Endothelial cell (in vitro differentiated cells): ENCODE data around the gene AKR1C3. TPM values are rescaled to one million over a fixed set of nuclear protein-coding genes. Genes with fewer than 3 reads are reported as not detected.

ENCODE experiments used
- DNase-seq: peaks from one replicate; pipeline ENCODE4 v3.0.0; 2021; ENCODE audit warnings: low spot score
- H3K27ac Mint-ChIP-seq: one replicate; pipeline ENCODE4 v1.8.0; 2021; ENCODE audit warnings: mixed read lengths, inconsistent platforms; ENCODE audit not compliant: unreplicated experiment
- H3K27me3 Mint-ChIP-seq: one replicate; pipeline ENCODE4 v1.8.0; 2021; ENCODE audit warnings: mild to moderate bottlenecking, moderate library complexity, mixed read lengths, inconsistent platforms; ENCODE audit not compliant: unreplicated experiment
- H3K36me3 Mint-ChIP-seq: one replicate; pipeline ENCODE4 v1.8.0; 2021; ENCODE audit warnings: mild to moderate bottlenecking, low read depth, mixed read lengths, inconsistent platforms; ENCODE audit not compliant: unreplicated experiment
- H3K4me1 Mint-ChIP-seq: one replicate; pipeline ENCODE4 v1.8.0; 2021; ENCODE audit warnings: mild to moderate bottlenecking, mixed read lengths, inconsistent platforms; ENCODE audit not compliant: unreplicated experiment
- H3K4me3 Mint-ChIP-seq: one replicate; pipeline ENCODE4 v1.8.0; 2021; ENCODE audit warnings: mild to moderate bottlenecking, mixed read lengths, inconsistent platforms; ENCODE audit not compliant: unreplicated experiment
- H3K9me3 Mint-ChIP-seq: one replicate; pipeline ENCODE4 v1.8.0; 2021; ENCODE audit warnings: mixed read lengths, inconsistent platforms; ENCODE audit not compliant: unreplicated experiment
- total RNA-seq: library from RNA; stranded (reverse); fragmentation: NEBNext Ultra II Directional; extraction: Animal tissue kit (Norgen Biotek cat#: 25700); gene quantifications from one replicate; pipeline ENCODE4 v1.2.1, GENCODE V29; 2021; ENCODE audit not compliant: unreplicated experiment
- TF ChIP-seq, protein P1 (sequence below): fragments of 200-600 bp; sonication (generic); IDR thresholded peaks from one replicate; pipeline ENCODE4 v1.5.0; 2021; ENCODE audit warnings: antibody characterized with exemption; ENCODE audit not compliant: unreplicated experiment

AKR1C3 gene
- total RNA-seq, 1 donor from 2014 or later, result 2.8 TPM

DNA sequence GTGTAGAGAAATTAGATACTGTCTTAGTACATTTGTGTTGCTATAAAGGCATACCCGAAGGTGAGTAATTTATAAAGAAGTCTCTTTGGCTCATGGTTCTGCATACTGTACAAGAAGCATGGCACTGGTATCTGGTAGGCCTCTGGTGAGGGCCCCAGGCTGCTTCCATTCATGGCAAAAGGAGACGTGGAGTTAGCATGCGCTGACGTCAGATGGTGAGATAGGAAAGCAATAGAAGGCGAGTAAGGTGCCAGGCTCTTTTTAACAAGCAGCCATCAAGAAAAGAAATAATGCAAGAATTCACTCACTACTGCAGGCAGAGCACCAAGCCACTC, 52.7 kb downstream of the AKR1C3 start:
- Mint-ChIP-seq H3K36me3 (no peaks in the 10 kb centered on the region), H3K27me3 (no peaks in the 10 kb centered on the region), H3K27ac (no peak overlapping the region), H3K4me3 (no peak overlapping the region), H3K9me3 (peaks cover 7% of the 10 kb centered on the region), H3K4me1 (no peaks in the 10 kb centered on the region)
- DNase-seq, result no peak
- TF ChIP-seq, protein P1, sequence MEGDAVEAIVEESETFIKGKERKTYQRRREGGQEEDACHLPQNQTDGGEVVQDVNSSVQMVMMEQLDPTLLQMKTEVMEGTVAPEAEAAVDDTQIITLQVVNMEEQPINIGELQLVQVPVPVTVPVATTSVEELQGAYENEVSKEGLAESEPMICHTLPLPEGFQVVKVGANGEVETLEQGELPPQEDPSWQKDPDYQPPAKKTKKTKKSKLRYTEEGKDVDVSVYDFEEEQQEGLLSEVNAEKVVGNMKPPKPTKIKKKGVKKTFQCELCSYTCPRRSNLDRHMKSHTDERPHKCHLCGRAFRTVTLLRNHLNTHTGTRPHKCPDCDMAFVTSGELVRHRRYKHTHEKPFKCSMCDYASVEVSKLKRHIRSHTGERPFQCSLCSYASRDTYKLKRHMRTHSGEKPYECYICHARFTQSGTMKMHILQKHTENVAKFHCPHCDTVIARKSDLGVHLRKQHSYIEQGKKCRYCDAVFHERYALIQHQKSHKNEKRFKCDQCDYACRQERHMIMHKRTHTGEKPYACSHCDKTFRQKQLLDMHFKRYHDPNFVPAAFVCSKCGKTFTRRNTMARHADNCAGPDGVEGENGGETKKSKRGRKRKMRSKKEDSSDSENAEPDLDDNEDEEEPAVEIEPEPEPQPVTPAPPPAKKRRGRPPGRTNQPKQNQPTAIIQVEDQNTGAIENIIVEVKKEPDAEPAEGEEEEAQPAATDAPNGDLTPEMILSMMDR, result no peak

DNA sequence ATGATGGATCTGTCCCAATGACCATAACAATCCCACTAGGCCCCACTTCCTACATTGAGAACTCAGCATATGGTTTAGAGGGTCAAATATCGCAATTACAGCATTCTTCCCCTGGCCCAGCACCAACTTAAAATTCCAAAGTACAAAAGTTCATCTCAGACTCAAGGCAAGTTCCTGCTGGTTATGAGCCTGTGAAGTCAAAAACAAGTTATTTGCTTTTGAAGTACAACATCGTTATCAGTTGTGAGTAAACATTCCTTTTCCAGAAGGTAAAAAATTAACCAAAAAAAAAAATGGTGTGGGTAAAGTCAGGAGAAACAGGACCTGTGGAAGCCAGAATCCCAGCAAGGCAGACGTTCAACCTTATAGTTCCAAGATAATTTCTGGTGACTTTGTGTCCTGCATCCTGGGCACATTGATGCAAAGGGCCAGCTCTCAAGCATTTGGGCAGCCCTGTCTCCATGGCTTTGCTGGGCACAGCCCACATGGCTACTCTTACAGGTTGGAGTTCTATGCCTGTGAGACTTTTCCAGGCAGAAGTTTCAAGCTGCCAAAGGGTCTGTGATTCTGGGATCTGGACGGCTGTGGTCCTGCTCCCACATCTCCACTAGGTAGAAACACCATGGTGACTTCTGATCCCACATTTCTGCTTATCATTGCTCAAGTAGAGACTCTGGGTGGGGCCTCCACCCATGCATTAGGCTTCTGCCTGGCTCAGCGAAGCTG, 53.2 kb downstream of the AKR1C3 start:
- no peaks in the 10 kb centered on the region for H3K27me3 Mint-ChIP-seq
- no peak overlapping the region for H3K4me3 Mint-ChIP-seq
- peaks cover 7% of the 10 kb centered on the region for H3K9me3 Mint-ChIP-seq
- TF ChIP-seq, protein P1, result no peak
- no peaks in the 10 kb centered on the region for H3K36me3 Mint-ChIP-seq
- no peak overlapping the region for H3K27ac Mint-ChIP-seq
- no peaks in the 10 kb centered on the region for H3K4me1 Mint-ChIP-seq
- no peak for DNase-seq

DNA sequence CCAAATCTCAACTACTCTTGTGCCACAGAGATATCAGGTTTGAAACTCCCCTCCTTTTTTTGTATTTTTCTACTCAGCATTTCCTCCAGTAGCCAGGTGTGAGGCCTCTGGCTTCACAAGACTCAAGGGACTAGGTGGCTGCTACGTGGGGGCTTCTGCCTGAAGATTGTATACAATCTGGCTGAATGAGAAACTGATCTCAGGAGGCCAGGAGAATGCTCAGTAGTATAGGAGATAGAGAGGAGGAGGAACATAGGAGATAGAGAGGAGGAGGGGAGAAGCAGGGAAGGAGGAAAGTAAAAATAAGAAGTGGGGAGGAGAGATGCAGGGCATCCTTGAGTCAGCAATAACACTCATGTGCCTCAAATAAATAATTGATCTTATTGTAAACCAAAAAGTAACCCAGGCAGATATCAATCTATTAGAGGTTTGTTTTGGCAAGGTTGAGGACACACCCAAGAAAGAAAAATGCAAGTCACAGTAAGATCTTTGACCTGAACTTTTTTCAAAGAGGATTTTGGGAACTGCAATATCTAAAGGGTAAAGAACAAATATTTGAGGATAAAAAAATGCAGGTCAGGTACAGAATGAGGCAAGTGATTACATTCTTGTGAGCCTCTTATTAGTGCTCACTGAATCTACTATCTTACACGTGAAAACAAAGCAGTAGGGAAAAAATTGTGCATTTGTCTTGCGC, 53.9 kb downstream of the AKR1C3 start:
- H3K27ac Mint-ChIP-seq, result no peak overlapping the region
- no peaks in the 10 kb centered on the region for H3K27me3 Mint-ChIP-seq
- H3K9me3 Mint-ChIP-seq, result peaks cover 7% of the 10 kb centered on the region
- TF ChIP-seq, protein P1, result no peak
- H3K36me3 Mint-ChIP-seq, result no peaks in the 10 kb centered on the region
- H3K4me3 Mint-ChIP-seq, result no peak overlapping the region
- no peak for DNase-seq
- H3K4me1 Mint-ChIP-seq, result no peaks in the 10 kb centered on the region

DNA sequence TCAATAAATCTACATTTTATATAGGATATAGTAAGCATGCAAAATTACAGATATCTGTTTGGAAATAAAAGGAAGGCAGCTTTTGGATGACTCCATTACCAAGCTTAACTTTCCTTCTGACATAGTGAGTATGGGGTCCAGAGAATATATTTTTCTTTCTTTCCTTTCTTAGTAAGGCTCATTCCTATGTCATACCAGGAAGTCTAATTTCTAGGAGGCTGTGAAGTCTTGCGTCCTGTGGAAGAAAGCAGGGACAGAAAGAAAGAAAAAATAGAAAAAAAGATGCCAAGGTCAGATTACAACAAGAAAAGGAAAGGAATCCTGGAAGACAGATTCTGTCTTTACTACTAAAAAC, 54.4 kb downstream of the AKR1C3 start:
- DNase-seq, result no peak
- Mint-ChIP-seq H3K27ac (no peak overlapping the region), H3K4me3 (no peak overlapping the region), H3K4me1 (no peaks in the 10 kb centered on the region), H3K27me3 (no peaks in the 10 kb centered on the region), H3K9me3 (peaks cover 12% of the 10 kb centered on the region), H3K36me3 (no peaks in the 10 kb centered on the region)
- TF ChIP-seq, protein P1, result no peak

DNA sequence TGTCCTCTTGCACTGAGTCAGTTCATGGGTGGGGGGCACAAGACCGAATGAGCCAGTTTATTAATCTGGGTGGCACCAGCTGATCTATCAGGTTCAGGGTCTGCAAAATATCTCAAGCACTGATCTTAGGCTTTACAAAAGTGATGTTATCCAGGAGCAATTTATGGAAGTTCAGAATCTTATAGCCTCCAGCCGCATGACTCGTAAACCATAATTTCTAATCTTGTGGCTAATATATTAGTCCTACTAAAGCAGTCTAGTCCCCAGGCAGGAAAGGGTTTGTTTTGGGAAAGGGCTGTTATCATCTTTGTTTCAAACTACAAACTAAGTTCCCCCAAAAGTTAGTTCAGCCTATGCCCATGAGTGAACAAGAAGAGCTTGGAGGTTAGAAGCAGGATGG, 56.9 kb downstream of the AKR1C3 start:
- no peak for DNase-seq
- peaks cover 12% of the 10 kb centered on the region for H3K9me3 Mint-ChIP-seq
- H3K27ac Mint-ChIP-seq, result no peak overlapping the region
- no peaks in the 10 kb centered on the region for H3K27me3 Mint-ChIP-seq
- H3K4me1 Mint-ChIP-seq, result no peaks in the 10 kb centered on the region
- H3K36me3 Mint-ChIP-seq, result no peaks in the 10 kb centered on the region
- H3K4me3 Mint-ChIP-seq, result no peak overlapping the region
- TF ChIP-seq, protein P1, result no peak
